ENCODE results near the gene EED. TPM values are rescaled to one million over a fixed set of nuclear protein-coding genes. Genes with fewer than 3 reads are reported as not detected.

EED gene
- total RNA-seq, 1 experiment from 2014 or later, result 22.9 TPM

DNA sequence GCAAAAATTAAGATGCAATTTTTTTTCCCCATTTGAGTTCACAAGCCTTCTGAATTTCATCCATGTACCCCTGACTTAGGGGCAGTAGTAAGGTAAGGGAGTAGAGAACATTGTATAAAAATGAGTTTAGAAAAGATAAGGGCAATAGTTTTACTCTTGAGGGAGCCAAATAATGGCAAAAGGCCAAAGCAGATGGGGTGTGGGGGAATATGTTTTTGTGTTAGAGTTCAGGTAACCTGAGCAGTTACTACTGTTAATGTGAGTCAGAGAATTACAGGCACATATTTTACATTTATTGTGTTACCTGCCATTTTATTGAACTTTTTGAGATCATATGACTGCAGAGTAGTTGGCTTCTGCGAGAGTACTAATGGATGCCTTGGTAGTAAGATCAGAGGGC, 3.1 kb downstream of the EED start:
- H3K4me3 Mint-ChIP-seq (ENCODE audit: unreplicated experiment), result peak overlapping the region; percentile 11
- ChIA-PET CTCF (no interaction called here), POLR2A (interaction anchor here (1.4 to 1.6 kb wide), 2 partner anchors 17 to 202 kb away, joined by 4 read pairs; no protein-coding TSS in a partner anchor)
- H3K9me3 Mint-ChIP-seq (ENCODE audit: unreplicated experiment), result no peaks in the 10 kb centered on the region
- H3K4me1 Mint-ChIP-seq (ENCODE audit: insufficient read depth, unreplicated experiment), result peaks cover 35% of the 10 kb centered on the region
- H3K27ac Mint-ChIP-seq (ENCODE audit: low read depth, unreplicated experiment), result no peak overlapping the region
- DNase-seq (ENCODE audit: unreplicated experiment), result peak; percentile 43
- BruUV-seq (replicated peaks), result no TSS peak
- intact Hi-C loops (cut with micrococcal nuclease), result no loop called here
- TF ChIP-seq, protein P1, sequence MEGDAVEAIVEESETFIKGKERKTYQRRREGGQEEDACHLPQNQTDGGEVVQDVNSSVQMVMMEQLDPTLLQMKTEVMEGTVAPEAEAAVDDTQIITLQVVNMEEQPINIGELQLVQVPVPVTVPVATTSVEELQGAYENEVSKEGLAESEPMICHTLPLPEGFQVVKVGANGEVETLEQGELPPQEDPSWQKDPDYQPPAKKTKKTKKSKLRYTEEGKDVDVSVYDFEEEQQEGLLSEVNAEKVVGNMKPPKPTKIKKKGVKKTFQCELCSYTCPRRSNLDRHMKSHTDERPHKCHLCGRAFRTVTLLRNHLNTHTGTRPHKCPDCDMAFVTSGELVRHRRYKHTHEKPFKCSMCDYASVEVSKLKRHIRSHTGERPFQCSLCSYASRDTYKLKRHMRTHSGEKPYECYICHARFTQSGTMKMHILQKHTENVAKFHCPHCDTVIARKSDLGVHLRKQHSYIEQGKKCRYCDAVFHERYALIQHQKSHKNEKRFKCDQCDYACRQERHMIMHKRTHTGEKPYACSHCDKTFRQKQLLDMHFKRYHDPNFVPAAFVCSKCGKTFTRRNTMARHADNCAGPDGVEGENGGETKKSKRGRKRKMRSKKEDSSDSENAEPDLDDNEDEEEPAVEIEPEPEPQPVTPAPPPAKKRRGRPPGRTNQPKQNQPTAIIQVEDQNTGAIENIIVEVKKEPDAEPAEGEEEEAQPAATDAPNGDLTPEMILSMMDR (IDR thresholded peaks at IDR 0.05; ENCODE audit: unreplicated experiment), result no peak
- no peaks in the 10 kb centered on the region for H3K27me3 Mint-ChIP-seq (ENCODE audit: insufficient read depth, unreplicated experiment)
- peaks cover 10% of the 10 kb centered on the region for H3K36me3 Mint-ChIP-seq (ENCODE audit: insufficient read depth, unreplicated experiment)

- H3K36me3 Mint-ChIP-seq (ENCODE audit: insufficient read depth, unreplicated experiment), result peaks cover 15% of the 10 kb centered on the region
- H3K27me3 Mint-ChIP-seq (ENCODE audit: insufficient read depth, unreplicated experiment), result no peaks in the 10 kb centered on the region
- H3K9me3 Mint-ChIP-seq (ENCODE audit: unreplicated experiment), result no peaks in the 10 kb centered on the region
- TF ChIP-seq, protein P1 (IDR thresholded peaks at IDR 0.05; ENCODE audit: unreplicated experiment), result no peak
- no TSS peak for BruUV-seq (replicated peaks)
- H3K4me3 Mint-ChIP-seq (ENCODE audit: unreplicated experiment), result peak overlapping the region; percentile 35
- H3K27ac Mint-ChIP-seq (ENCODE audit: low read depth, unreplicated experiment), result no peak overlapping the region
- peaks cover 35% of the 10 kb centered on the region for H3K4me1 Mint-ChIP-seq (ENCODE audit: insufficient read depth, unreplicated experiment)
- POLR2A ChIA-PET, result interaction anchor here (0.8 to 1.7 kb wide), 2 partner anchors 22 to 181 kb away, joined by 3 to 4 read pairs; no protein-coding TSS in a partner anchor
- DNase-seq (ENCODE audit: unreplicated experiment), result no peak
- intact Hi-C loops (cut with micrococcal nuclease), result no loop called here
- CTCF ChIA-PET, result interaction anchor here (0.7 kb wide), 1 partner anchor 27 kb away, joined by 3 read pairs; no protein-coding TSS in a partner anchor
Measured at GRCh38 chr11:86248609-86249008, 4.1 kb downstream of the EED start.

DNA sequence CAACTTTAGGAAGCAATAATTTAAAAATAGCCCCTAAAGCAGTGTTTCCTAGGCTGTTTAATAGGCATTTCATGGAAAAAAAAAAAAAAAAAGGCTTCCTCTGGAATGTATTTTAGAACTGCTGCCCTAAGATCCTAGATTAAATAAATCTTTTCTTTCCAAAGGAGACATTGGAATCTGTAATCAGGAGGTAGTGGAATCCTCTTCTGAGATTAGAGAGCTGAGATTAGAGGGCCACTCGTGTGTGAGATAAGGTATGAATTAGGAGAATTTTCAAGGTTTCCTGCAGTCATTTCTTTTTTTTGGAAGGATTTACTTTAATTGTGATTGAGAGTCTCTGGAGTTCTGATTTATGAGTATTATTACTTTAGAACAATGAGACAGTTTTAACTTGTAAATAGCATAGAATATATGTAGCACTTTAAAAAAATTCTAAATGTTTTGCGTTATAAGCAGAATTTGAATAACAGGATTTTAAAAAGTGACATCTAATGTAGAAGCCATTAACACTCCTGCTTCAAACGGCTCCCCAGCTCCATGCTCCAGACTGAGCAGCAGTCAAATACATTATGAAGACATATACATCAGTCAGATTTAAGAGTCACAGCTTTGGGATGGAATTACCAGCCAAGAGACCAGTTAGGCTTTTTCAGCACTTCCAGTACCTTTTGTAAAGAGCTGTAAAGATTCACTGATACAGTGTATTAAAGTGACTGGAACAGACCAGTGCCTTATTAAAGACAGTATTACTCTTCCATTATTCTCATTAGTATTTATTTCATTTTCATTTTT, 5.0 kb downstream of the EED start:
- no TSS peak for BruUV-seq (replicated peaks)
- H3K36me3 Mint-ChIP-seq (ENCODE audit: insufficient read depth, unreplicated experiment), result peaks cover 15% of the 10 kb centered on the region
- no peak overlapping the region for H3K27ac Mint-ChIP-seq (ENCODE audit: low read depth, unreplicated experiment)
- no peaks in the 10 kb centered on the region for H3K9me3 Mint-ChIP-seq (ENCODE audit: unreplicated experiment)
- no peak overlapping the region for H3K4me3 Mint-ChIP-seq (ENCODE audit: unreplicated experiment)
- POLR2A ChIA-PET, result interaction anchor here (0.6 to 1.7 kb wide), 6 partner anchors 21 to 621 kb away, joined by 3 to 4 read pairs (median 4); partner anchors contain the start of genes HIKESHI and TMEM126B
- no peak for DNase-seq (ENCODE audit: unreplicated experiment)
- H3K27me3 Mint-ChIP-seq (ENCODE audit: insufficient read depth, unreplicated experiment), result no peaks in the 10 kb centered on the region
- intact Hi-C loops (cut with micrococcal nuclease), result no loop called here
- peaks cover 35% of the 10 kb centered on the region for H3K4me1 Mint-ChIP-seq (ENCODE audit: insufficient read depth, unreplicated experiment)
- CTCF ChIA-PET, result interaction anchor here (0.5 to 0.7 kb wide), 4 partner anchors 26 to 381 kb away, joined by 3 to 6 read pairs (median 4); no protein-coding TSS in a partner anchor
- TF ChIP-seq, protein P1 (IDR thresholded peaks at IDR 0.05; ENCODE audit: unreplicated experiment), result no peak

DNA sequence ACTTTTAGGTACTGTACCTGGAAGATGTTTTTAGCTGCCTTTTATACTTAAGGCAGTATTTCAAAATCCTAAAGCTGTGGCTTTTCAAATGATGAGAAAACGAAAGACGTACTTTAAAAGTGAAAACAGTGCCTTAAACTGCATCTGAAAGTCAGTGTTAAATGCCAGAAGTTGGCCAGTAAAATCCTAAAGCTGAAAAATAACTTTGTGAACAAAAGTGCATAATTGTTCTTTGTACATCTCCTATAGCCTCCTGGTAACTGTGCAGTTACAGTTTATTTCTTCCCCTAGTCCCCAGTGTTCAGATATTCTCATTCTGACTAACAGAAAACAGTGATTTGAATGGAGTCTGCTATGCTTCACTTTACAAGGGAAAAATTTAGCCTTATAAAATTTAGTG, 6.8 kb downstream of the EED start:
- DNase-seq (ENCODE audit: unreplicated experiment), result no peak
- no TSS peak for BruUV-seq (replicated peaks)
- no peaks in the 10 kb centered on the region for H3K9me3 Mint-ChIP-seq (ENCODE audit: unreplicated experiment)
- H3K4me1 Mint-ChIP-seq (ENCODE audit: insufficient read depth, unreplicated experiment), result peaks cover 33% of the 10 kb centered on the region
- H3K4me3 Mint-ChIP-seq (ENCODE audit: unreplicated experiment), result no peak overlapping the region
- H3K36me3 Mint-ChIP-seq (ENCODE audit: insufficient read depth, unreplicated experiment), result peaks cover 25% of the 10 kb centered on the region
- TF ChIP-seq, protein P1 (IDR thresholded peaks at IDR 0.05; ENCODE audit: unreplicated experiment), result no peak
- ChIA-PET CTCF (interaction anchor here (0.6 to 1.6 kb wide), 4 partner anchors 40 to 207 kb away, joined by 3 to 5 read pairs (median 3); no protein-coding TSS in a partner anchor), POLR2A (interaction anchor here (0.6 to 1.2 kb wide), 5 partner anchors 9 to 588 kb away, joined by 3 to 5 read pairs (median 3); no protein-coding TSS in a partner anchor)
- intact Hi-C loops (cut with micrococcal nuclease), result no loop called here
- H3K27me3 Mint-ChIP-seq (ENCODE audit: insufficient read depth, unreplicated experiment), result no peaks in the 10 kb centered on the region
- no peak overlapping the region for H3K27ac Mint-ChIP-seq (ENCODE audit: low read depth, unreplicated experiment)
